Psoas muscle (tissue), 8 donors: Measurements from ENCODE around the gene AUP1. TPM values are rescaled to one million over a fixed set of nuclear protein-coding genes. Genes with fewer than 3 reads are reported as not detected.

Experiments
- ATAC-seq, 4 donors: fragments of 200-7000 bp; cut with Tn5 transposase; one replicate each; pipeline ENCODE4 v1.9.1; 2020; ENCODE audit warnings: moderate library complexity in 3 of 4, mild to moderate bottlenecking in 2 of 4
- DNase-seq, 2 donors: peaks; one replicate each; pipeline ENCODE4 v3.0.0-alpha.2; 2020
- H3K27ac ChIP-seq: fragments of 200-600 bp; one replicate; pipeline ENCODE4 v1.8.0; 2022
- H3K27me3 ChIP-seq, 3 donors: fragments of 200-600 bp in 1 of 3; one replicate each; pipeline versions ENCODE4 v1.6.1 to v1.8.0; 2013 to 2022; ENCODE audit warnings: low read length in 2 of 3, mild to moderate bottlenecking in 2 of 3, moderate library complexity in 1 of 3; ENCODE audit not compliant: insufficient read depth in 3 of 3
- H3K36me3 ChIP-seq, 2 donors: fragments of 200-600 bp in 1 of 2; one replicate each; pipeline versions ENCODE4 v1.6.1 to v1.8.0; 2013 to 2022; ENCODE audit warnings: low read depth in 1 of 2, mild to moderate bottlenecking in 1 of 2, moderate library complexity in 1 of 2; ENCODE audit not compliant: insufficient read depth in 1 of 2
- H3K4me1 ChIP-seq: fragments of 200-600 bp; one replicate; pipeline ENCODE4 v1.8.0; 2022
- H3K4me3 ChIP-seq: fragments of 200-600 bp; one replicate; pipeline ENCODE4 v1.8.0; 2022; ENCODE audit warnings: mild to moderate bottlenecking
- H3K9me3 ChIP-seq: fragments of 200-600 bp; one replicate; pipeline ENCODE4 v1.8.0; 2022
- WGBS, 3 donors: extraction: QIAGEN DNeasy Blood & Tissue Kit; methylation state at CpG; one replicate each; pipeline versions ENCODE4 v1.1.6 to v1.1.7; 2013; 5-methylcytosine and 5-hydroxymethylcytosine counted together
- intact Hi-C, 2 donors: fragments of 100-400 bp; cut with DNase I; formaldehyde crosslinking; loops; one replicate each; pipeline versions ENCODE4 v1.11.0 to v1.14.2; 2022
- polyA plus RNA-seq, 3 donors: library from polyadenylated mRNA; stranded (reverse); fragments of 200-250 nt; gene quantifications; one replicate each; pipeline ENCODE4 v1.2.3, GENCODE V29; 2013
- total RNA-seq, 4 donors: library from RNA; stranded (reverse); fragmentation: NEBNext Ultra II Directional in 2 of 4; extraction: Animal tissue kit (Norgen Biotek cat#: 25700) in 2 of 4; gene quantifications; one replicate each; pipeline versions ENCODE4 v1.2.1 to v1.2.4, GENCODE V29; 2021 to 2023
- TF ChIP-seq, protein P1 (sequence below): fragments of 200-600 bp; IDR thresholded peaks from one replicate; pipeline ENCODE4 v1.8.0; 2022; ENCODE audit warnings: antibody characterized with exemption
- donor health status: healthy with polysubstance abuse.
- donor health status: DM: no; HTN: no; CAD: no; lungs with moderate emphysema.
- donor health status: Bipolar disorder and iron deficiency.
- donor health status: healthy.
- donor health status: DM: yes; HTN: yes; CAD: no.
- donor health status: DM: no; HTN: no; CAD: no.
- donor health status: DM: no; HTN: no; CAD: no.
- donor health status: DM: yes; HTN: yes; CAD: no.

Gene AUP1
- total and polyA plus RNA-seq, 7 donors: 56.0 to 205 (median 94.7) TPM

DNA sequence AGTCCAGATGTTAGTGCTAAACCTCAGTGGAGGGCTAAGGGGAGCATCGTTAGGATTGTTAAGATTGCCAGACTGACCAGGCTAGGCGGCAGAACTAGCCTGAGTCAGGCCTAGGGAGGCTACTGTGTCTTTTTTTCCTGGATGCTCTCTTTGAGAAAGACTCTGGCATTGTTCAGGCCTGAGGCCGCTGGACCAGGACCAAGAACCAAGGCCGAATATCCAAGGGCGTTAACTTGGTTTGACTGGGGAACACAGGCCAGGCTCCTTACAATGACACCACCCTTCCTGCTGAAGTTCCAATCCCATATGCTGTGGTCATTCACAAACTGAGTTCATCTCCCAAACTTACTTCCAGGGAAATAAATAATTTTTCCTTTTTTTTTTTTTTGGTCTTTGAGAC, 10.8 kb upstream of the AUP1 start:
- Histone ChIP-seq H3K36me3 (no peaks in the 10 kb centered on the region), H3K4me1 (no peaks in the 10 kb centered on the region), H3K9me3 (no peaks in the 10 kb centered on the region), H3K27me3 (no peaks in the 10 kb centered on the region), H3K27ac (peak overlapping the region; percentile 23), H3K4me3 (no peak overlapping the region)
- 31 to 48% (median 36%) methylated on average over 5 of the region's 5 CpGs for WGBS, 3 donors
- peak in 3 of 4 donors; percentile 28 to 55 (median 54) for ATAC-seq
- TF ChIP-seq, protein P1, sequence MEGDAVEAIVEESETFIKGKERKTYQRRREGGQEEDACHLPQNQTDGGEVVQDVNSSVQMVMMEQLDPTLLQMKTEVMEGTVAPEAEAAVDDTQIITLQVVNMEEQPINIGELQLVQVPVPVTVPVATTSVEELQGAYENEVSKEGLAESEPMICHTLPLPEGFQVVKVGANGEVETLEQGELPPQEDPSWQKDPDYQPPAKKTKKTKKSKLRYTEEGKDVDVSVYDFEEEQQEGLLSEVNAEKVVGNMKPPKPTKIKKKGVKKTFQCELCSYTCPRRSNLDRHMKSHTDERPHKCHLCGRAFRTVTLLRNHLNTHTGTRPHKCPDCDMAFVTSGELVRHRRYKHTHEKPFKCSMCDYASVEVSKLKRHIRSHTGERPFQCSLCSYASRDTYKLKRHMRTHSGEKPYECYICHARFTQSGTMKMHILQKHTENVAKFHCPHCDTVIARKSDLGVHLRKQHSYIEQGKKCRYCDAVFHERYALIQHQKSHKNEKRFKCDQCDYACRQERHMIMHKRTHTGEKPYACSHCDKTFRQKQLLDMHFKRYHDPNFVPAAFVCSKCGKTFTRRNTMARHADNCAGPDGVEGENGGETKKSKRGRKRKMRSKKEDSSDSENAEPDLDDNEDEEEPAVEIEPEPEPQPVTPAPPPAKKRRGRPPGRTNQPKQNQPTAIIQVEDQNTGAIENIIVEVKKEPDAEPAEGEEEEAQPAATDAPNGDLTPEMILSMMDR: no peak
- intact Hi-C loops: no loop called here
- peak; percentile 73 to 78 for DNase-seq

DNA sequence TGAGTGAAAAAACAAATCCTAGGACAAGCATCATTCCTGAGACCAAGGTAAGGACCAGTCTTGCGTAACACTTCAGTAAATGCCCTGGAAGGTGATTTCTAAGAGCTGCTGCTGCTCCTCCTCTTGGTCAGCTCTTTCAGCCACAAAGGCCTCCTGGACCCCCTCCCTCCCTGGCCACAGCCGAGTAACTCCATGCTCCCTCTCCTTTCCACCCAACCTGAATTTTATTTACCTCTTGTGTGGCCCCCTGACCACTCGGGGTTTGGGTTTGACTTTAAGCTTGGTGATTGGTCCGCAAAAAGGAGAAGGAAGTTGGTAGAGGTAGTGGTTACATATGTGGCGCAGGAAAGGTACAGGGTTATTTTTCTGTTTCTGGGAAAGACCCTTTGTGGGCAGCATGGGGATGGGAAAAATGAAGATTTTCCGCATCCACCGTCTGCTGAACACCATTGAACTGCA, 9.4 kb upstream of the AUP1 start:
- WGBS, 3 donors: 77 to 81% (median 77%) methylated on average over 7 of the region's 7 CpGs
- intact Hi-C loops: no loop called here
- H3K27me3 ChIP-seq: no peaks in the 10 kb centered on the region
- H3K27ac ChIP-seq: no peak overlapping the region
- no peaks in the 10 kb centered on the region for H3K9me3 ChIP-seq
- DNase-seq (no peak), ATAC-seq (no peak)
- TF ChIP-seq, protein P1: no peak
- H3K36me3 ChIP-seq: peaks cover 0 to 1% of the 10 kb centered on the region in 2 donors
- H3K4me1 ChIP-seq: no peaks in the 10 kb centered on the region
- no peak overlapping the region for H3K4me3 ChIP-seq

DNA sequence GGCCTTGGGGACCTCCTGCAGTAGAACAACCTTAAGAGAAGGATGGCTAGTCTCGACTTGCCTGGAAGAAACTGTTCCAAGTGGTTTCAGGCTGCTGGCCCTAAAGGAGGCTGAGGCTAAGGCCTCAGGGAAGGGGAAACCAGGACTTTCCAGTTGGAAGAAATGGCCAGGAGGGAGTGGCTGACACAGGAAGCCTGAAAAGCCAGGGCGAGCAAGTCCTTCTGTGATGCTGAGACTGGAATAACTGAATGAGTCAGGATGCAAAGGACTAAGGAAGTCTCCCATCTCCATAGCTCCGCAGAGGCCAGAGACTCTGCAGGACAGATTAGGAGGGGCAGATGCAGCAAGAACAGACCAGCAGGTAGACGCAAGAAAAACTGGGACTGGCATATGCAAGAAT, 7.6 kb upstream of the AUP1 start:
- H3K36me3 ChIP-seq: peaks cover 5 to 19% of the 10 kb centered on the region in 2 donors
- H3K4me1 ChIP-seq: peaks cover under 1% of the 10 kb centered on the region
- no peak for ATAC-seq
- 63 to 72% (median 67%) methylated on average over 4 of the region's 4 CpGs for WGBS, 3 donors
- H3K27ac ChIP-seq: no peak overlapping the region
- DNase-seq: no peak
- TF ChIP-seq, protein P1: no peak
- no peaks in the 10 kb centered on the region for H3K9me3 ChIP-seq
- intact Hi-C loops: no loop called here
- no peaks in the 10 kb centered on the region for H3K27me3 ChIP-seq
- H3K4me3 ChIP-seq: no peak overlapping the region

DNA sequence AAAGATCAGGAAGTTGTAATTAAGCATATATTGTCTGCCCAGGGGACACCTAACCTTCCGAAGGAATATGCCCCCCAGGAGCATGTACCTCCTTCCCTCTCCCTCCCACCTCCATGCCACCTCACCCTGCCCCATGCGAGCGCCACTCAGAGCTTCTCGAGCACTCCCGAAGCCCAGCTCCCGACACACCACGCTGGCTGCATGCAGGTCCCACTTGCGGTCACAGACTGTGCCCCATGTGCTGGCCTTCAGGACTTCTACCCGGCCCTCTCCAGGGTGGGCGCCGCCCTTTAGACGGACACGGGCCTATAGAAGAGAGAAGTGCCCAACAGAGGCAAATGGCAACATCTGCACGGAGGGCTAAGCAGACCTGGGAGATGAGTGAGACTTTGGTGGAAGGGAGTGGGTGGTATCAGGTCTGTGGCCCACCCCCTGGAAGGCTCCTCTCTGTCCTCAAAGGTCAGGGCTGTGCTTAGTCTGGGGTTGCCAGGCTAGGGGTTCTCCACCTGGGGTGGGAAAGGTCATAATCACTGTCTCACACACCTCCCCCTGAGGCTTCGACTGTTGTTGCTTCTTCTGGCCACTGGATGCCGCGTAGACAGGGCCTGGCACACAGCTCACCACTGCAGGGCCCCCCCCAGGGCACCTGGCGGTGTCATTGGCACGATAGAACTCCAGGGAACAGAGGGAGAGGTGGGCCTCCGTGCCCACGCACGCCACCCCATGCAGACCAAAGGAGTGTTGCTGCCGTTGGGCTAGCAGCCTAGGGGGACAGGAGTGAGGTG, 6.9 kb upstream of the AUP1 start:
- TF ChIP-seq, protein P1: no peak

More for the DNA sequence above, 6.9 kb upstream of the AUP1 start:
- Histone ChIP-seq H3K27me3 (no peaks in the 10 kb centered on the region), H3K4me1 (peaks cover 8% of the 10 kb centered on the region), H3K9me3 (no peaks in the 10 kb centered on the region), H3K4me3 (no peak overlapping the region), H3K36me3 (peaks cover 5 to 27% of the 10 kb centered on the region in 2 donors), H3K27ac (no peak overlapping the region)
- 80 to 84% (median 83%) methylated on average over 23 of the region's 23 CpGs for WGBS, 3 donors
- DNase-seq (no peak), ATAC-seq (no peak)
- intact Hi-C loops: no loop called here
